Ramos (cell line): ENCODE data around the gene ACSBG1.
"Not testable (repeated sequence)": the region's sequence is repeated elsewhere in the genome, so short reads cannot be mapped to it uniquely, and the experiment has no call there.

Experiments
- in situ Hi-C: fragments of 300-500 bp; cut with MboI; formaldehyde crosslinking; loops from one replicate; pipeline ENCODE4 v1.14.3; 2022; ENCODE audit warnings: low sequenced_read_pairs; ENCODE audit not compliant: unreplicated experiment

ACSBG1 gene

GRCh38 chr15:78251136-78251535 lies 16.8 kb upstream of the ACSBG1 start:
- in situ Hi-C loops: no loop called here

- in situ Hi-C loops: no loop called here
These were observed 14.8 kb upstream of the ACSBG1 start for GRCh38 chr15:78249131-78249530.

DNA sequence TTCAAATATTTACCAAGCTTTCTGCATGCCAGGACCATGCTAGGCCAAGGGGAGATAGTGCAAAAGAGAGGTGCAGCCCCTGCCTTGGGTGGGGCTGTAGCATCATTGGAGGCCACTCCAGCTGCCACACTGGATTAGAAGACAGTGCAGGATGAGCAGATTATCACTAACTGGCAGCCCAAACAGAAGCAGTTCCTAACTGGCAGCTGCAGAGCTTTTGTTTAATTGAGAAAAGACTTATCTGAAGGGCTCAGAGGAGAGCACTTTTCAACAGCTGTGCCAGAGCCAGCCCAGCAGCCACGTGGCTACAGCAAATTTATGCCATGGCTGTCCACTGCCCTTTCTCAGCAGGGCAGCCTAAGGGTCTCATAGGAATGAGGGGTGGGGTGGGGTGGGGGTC lies 13.5 kb upstream of the ACSBG1 start:
- in situ Hi-C loops: no loop called here

- in situ Hi-C loops: not testable (repeated sequence)
These were observed 11.7 kb upstream of the ACSBG1 start for GRCh38 chr15:78245976-78246620.

- in situ Hi-C loops: not testable (repeated sequence)
These were observed 11.0 kb upstream of the ACSBG1 start for GRCh38 chr15:78245392-78245791.

DNA sequence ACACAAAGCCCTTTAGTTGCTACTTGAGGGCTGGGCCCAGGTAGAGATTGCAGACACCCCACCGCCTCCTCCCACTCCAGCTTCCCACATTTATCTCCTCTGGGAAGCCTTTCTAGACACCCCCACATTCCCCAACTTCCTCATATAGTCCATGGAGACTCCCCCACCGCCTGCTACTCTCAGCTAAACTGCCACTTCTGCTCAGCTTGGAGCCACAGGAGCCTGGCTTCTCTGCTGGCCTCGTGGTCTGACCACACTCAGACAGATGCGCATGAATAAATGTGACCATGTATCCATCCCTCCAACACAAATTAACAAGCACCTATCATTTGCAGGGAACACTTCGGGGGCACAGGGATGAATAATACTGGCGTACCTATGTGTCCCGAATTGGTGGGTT lies 10.5 kb upstream of the ACSBG1 start:
- in situ Hi-C loops: loop anchor here (5.0 kb wide), 1 partner anchor 278 kb away; no protein-coding TSS in a partner anchor

DNA sequence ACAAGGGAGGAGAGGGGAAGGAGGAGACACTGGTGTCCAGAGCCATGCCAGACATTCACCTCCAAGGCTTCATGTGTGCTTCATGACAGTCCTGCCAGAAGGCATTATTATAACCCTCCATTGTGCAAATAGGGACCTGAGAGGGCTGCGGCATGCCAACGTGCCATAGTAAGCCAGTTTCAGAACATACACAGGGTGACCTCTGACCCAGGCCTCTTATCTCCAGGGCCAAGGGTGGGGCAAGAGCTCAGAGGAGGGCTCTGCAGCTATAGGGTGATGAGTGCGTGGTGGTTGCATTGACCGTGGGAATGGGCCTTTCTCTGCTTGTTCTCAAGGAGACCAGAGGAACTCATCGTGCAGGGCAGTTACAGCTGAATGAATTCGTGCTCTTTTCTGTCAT lies 9.7 kb upstream of the ACSBG1 start:
- in situ Hi-C loops: loop anchor here (5.0 kb wide), 1 partner anchor 277 kb away; no protein-coding TSS in a partner anchor

DNA sequence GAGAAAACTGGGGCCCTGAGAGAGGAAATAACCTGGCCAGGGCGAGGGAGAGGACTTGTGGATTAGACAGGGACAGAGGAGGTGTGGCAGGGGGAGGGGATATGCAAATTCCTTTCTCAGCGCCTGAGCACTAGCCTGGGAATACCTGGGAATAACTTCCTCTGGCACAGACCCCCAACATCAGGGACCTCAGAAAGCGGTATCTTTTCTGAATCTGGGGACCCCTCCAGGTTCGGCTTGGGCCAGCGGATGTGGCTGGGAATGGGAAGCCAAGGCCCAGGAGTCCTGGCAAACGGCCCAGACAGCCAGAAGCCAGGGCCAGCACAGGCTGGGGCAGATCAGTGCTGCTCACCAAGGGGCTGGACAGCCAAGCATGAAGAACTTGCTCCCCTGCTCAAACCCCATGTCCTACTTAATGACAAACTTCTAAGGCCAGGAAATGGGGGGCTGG lies 9.2 kb upstream of the ACSBG1 start:
- in situ Hi-C loops: loop anchor here (5.0 kb wide), 1 partner anchor 276 kb away; no protein-coding TSS in a partner anchor

GRCh38 chr15:78243058-78243457 lies 8.7 kb upstream of the ACSBG1 start:
- in situ Hi-C loops: loop anchor here (5.0 kb wide), 1 partner anchor 276 kb away; no protein-coding TSS in a partner anchor

DNA sequence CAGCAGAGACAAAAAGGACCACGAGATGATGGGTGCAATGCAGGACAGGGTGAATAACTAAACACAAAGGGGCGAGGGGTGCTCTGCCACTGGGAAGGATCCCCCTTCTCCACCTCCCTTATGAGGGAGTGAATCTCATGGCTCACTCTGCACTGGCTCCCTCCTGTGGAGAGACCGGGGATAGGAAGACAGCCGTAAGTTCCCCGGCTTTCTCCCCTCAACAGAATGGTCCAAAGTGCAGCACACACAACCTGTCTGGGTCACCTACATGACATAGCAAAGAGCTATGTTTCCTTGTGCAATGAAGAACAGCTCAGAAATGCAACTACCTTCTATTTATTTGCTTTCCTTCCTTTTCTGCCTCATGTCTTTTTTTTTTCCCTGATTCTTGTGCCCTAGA lies 7.8 kb upstream of the ACSBG1 start:
- in situ Hi-C loops: loop anchor here (5.0 kb wide), 1 partner anchor 275 kb away; no protein-coding TSS in a partner anchor

GRCh38 chr15:78241017-78241416 lies 6.7 kb upstream of the ACSBG1 start:
- in situ Hi-C loops: loop anchor here (5.0 kb wide), 1 partner anchor 274 kb away; no protein-coding TSS in a partner anchor

DNA sequence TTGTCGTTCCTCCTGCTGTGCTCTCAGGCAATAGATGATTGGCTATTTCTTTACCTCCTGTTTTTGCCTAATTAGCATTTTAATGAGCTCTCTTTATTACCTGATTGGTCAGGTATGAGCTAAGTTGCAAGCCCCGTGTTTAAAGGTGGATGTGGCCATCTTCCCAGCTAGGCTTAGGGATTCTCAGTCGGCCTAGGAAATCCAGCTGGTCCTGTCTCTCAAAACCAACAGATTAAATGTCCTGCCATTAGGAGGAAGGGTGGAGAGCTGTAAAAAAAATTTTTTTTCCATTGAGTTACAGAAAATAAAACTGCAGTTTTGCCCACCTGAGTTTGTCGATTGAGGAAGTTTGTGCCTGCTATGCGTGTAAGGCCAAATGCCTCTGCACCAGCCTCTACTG lies 5.4 kb upstream of the ACSBG1 start:
- in situ Hi-C loops: loop anchor here (5.0 kb wide), 2 partner anchors 128 to 273 kb away; no protein-coding TSS in a partner anchor

GRCh38 chr15:78237146-78237545 lies 2.8 kb upstream of the ACSBG1 start:
- in situ Hi-C loops: loop anchor here (5.0 kb wide), 1 partner anchor 125 kb away; no protein-coding TSS in a partner anchor

DNA sequence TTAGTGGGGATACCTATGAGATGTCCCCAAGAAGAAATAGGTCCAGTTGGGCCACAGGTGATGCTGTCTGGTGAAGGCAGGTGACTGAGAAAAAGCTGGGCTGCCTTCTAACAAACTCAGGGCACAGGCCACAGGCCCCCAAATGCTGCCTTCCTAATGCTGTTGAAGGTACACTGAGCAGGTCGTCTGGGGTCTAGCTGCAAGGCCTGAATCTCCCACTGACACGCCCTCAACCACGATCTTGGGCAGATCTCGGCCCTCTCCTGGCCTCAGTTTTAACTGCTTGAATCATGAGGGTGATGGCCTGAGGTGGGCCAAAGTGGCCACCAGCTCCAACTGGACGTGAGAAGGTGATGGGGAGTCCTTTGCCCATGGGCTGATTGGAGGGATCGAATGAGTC lies 2.1 kb upstream of the ACSBG1 start:
- in situ Hi-C loops: loop anchor here (5.0 kb wide), 1 partner anchor 124 kb away; no protein-coding TSS in a partner anchor

DNA sequence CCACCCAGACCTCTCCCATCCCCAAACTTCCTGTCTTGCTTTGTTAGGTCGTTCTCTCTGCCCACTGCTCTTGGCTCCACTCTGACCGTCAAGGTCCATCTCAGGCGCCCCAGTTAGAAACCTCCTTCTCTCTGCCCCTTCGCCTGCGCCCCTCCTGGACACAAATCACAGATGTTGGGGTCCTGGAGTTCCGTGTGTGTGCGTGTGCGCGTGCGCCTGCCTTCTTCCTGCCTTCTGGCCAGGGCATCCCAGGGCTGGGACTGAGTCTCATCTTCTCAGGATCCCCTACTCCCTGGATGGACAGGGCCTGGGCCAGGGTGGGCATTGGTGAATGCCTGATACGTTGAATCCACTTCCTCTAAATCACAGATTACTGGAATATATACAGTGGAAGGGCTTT lies 869 bp downstream of the ACSBG1 start:
- in situ Hi-C loops: no loop called here

- in situ Hi-C loops: no loop called here
These were observed 1.4 kb downstream of the ACSBG1 start for GRCh38 chr15:78232951-78233350.

GRCh38 chr15:78229431-78230406 lies 4.6 kb downstream of the ACSBG1 start:
- in situ Hi-C loops: no loop called here

DNA sequence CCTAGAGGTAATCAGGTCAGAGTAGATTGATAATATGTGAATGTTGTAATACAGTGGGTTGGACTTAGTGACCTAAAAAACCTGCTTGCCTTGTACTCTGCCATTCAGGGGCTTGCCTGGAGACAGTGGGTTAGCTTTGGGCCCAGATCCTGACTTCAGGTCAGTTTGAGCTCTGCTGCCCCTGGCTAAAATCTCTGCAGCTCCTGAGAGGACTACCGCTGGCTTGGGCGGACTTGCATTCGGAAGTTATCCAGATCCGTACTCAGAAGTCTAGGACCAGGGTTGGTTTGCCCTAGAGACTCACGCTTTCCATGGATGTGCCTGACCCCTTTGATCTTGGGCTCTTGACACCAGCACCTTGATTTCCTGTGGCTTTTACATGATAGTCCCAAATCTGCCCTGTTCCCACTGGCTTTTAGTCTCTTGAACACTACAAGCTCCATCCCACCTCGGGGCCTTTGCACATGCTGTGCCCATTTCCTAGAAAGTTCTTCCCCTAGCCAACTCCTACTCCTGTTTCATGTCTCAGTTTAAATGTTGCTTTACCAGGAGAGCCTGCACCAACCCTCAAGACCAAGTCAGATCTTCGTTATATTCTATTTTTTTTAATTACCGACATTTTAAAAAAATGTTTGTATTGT lies 5.9 kb downstream of the ACSBG1 start:
- in situ Hi-C loops: no loop called here

GRCh38 chr15:78225783-78226541 lies 8.4 kb downstream of the ACSBG1 start:
- in situ Hi-C loops: no loop called here

GRCh38 chr15:78224023-78224411 lies 10.3 kb downstream of the ACSBG1 start:
- in situ Hi-C loops: no loop called here
